RPMI7951 (cell line): ENCODE results near the gene SPSB4. TPM values are rescaled to one million over a fixed set of nuclear protein-coding genes. Genes with fewer than 3 reads are reported as not detected.

Experiments
- total RNA-seq: library from RNA; depleted of rRNA; stranded (reverse); fragments of >200 nt; shearing (Covaris generic); gene quantifications from 2 replicates; pipeline ENCODE4 v1.2.3, GENCODE V29; 2014; rRNA removed

SPSB4 gene
- total RNA-seq, 1 experiment from 2014 or later: not detected

Other genes with a start within 250 kb of the SPSB4 start
- 37.4 and 49.1 TPM in 2 replicates for gene SLC25A36, start 109.5 kb upstream of the SPSB4 start, total RNA-seq
- 13.8 and 18.7 TPM in 2 replicates for gene PXYLP1, start 180.5 kb downstream of the SPSB4 start, total RNA-seq